GM12874 (cell line): ENCODE data around the gene ZNHIT3.

Experiments used
- CTCF ChIP-seq: IDR thresholded peaks from 2 replicates; pipeline ENCODE4 v1.5.1; 2011; ENCODE audit warnings: low read depth, mild to moderate bottlenecking, control low read depth, low read length, moderate library complexity; ENCODE audit not compliant: insufficient read depth

The ZNHIT3 gene

GRCh38 chr17:36496018-36496789, 9.7 kb downstream of the ZNHIT3 start:
- no peak for TF ChIP-seq CTCF

DNA sequence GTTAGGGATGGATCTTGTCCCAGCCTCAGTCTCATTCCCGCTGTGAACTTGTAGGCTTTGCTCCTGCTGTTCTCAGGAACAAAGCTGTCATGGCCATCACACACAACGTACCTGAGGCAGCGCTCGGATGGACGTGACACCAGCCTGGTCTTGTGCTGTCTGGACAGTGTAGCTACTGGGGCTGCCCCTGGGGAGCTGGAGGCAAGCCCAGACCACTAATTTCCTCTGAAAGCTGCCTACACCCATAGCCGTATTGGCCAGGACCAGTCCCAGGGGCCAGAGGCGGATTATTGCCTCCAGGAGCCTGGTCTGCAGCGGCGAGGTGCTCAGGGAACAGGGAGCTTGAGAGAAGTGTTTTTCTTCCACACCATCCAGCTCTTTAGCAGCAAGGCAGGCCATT, 11.7 kb downstream of the ZNHIT3 start:
- no peak for TF ChIP-seq CTCF

GRCh38 chr17:36498560-36499300, 12.2 kb downstream of the ZNHIT3 start:
- TF ChIP-seq CTCF: no peak

DNA sequence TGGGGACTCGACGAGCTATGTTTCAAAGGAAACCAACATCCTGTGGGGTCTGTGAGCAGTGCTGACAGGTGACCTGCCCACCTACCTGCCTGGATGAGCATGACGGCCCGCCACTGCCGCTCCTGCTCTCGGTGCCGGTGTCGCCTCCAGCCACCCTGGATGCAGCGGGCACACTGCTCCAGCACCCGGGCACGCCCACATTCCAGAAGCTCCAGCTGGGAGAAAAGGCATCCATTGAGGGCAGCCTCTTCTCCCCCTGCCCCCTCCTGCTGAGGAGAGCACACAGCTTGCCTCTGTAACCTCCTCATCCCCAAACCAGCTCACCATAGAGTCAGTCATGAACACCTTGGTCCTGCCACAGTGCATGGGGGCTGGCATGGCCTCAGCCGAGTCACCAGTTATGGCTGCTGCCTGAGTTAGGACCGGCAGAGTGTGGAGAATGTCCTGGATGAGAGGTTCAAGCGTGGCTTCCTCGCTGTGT, 14.3 kb downstream of the ZNHIT3 start:
- TF ChIP-seq CTCF: no peak

DNA sequence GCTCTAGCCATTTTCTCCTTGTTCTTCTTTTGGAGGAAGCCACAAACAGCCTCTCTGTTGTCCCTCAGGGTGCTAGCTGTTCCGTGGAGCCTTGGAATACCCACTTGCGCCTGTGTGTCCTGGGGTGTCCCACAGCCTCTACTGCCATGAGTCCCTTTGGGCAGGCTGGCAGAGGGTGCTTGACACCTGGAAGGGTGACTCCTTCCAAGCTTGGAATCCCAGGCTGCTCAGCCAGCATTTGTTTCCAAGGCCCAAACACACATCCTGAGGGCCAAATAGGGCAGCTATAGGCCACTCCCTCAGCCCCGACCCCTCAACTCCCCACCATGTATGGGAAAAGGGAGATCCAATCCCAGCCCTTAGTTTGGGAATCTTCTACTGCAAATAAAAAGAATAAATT, 14.9 kb downstream of the ZNHIT3 start:
- TF ChIP-seq CTCF: no peak

GRCh38 chr17:36501963-36502362, 15.5 kb downstream of the ZNHIT3 start:
- TF ChIP-seq CTCF: no peak

- no peak for TF ChIP-seq CTCF
Observed at GRCh38 chr17:36503456-36504155, 17.1 kb downstream of the ZNHIT3 start.
